Measurements from ENCODE around the gene GALNT9. TPM values are rescaled to one million over a fixed set of nuclear protein-coding genes. Genes with fewer than 3 reads are reported as not detected.
A peak's percentile ranks its signal among the peaks of the same experiment; 100 is the strongest.

The GALNT9 gene
- total RNA-seq, 1 experiment from 2014 or later = 2.6 TPM

DNA sequence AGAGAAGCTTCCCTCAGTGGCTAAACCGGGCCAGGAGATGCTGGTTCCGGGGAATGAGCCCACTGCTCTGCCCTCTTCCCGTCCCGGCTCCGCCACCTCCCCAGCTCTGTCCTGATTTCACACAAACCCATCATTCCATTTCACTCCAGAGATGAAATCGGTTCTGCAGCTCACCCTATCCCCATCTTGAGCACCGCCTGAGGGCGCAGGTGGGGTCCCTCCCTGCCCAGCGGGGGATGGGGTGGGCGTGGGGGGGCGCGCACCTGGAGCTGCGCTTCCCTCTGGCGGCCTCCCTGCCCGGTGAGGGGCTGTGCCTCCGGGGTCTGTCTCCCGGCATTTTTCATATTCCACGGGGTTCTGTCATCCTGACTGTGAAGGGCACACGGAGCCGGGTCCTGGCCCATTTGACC, 140.5 kb downstream of the GALNT9 start:
- Histone ChIP-seq H3K27me3 (ENCODE audit: insufficient read depth, low read length) (0 out of 2 replicates have a peak, but pooled peaks cover under 1% of the 10 kb centered on the region), H2AFZ (ENCODE audit: low read depth, low read length, poor library complexity, severe bottlenecking) (no peak overlapping the region), H3K4me2 (ENCODE audit: low read length) (peak overlapping the region; percentile 95), H3K9me2 (ENCODE audit: insufficient read depth) (no peaks in the 10 kb centered on the region), H3K4me3 (replicated peaks in 1 of 2; ENCODE audit: low read depth in 1 of 2, low read length in 2 of 2) (peak overlapping the region; percentile 50 to 67), H3K9ac (ENCODE audit: low read length) (peak overlapping the region; percentile 64), H3K9me3 (ENCODE audit: control insufficient read depth in 1 of 2, insufficient read depth in 1 of 2, low read depth in 1 of 2, low read length in 2 of 2) (peaks cover 4 to 11% of the 10 kb centered on the region in 2 experiments; a peak in 2 of 4 replicates), H3K4me1 (ENCODE audit: control insufficient read depth in 1 of 2, insufficient read depth in 2 of 2, low read length in 2 of 2) (peaks cover 7 to 22% of the 10 kb centered on the region in 2 experiments), H3K79me2 (ENCODE audit: insufficient read depth, low read length) (no peaks in the 10 kb centered on the region), H3K27ac (ENCODE audit: low read depth, low read length) (peak overlapping the region; percentile 55; the same call in 1 of the 2 replicates), H3K36me3 (ENCODE audit: control insufficient read depth in 1 of 2, insufficient read depth in 2 of 2, low read length in 2 of 2) (no peaks in the 10 kb centered on the region), H4K20me1 (ENCODE audit: insufficient read depth) (no peaks in the 10 kb centered on the region)
- BruUV-seq (replicated peaks) = no TSS peak
- ChIA-PET CTCF (interaction anchor here (1.2 kb wide), 1 partner anchor 30 kb away, joined by 5 read pairs; no protein-coding TSS in a partner anchor), POLR2A (interaction anchor here (0.6 to 1.5 kb wide), 2 partner anchors 12 to 448 kb away, joined by 4 to 8 read pairs; no protein-coding TSS in a partner anchor), RAD21 (ENCODE audit: low non-redundant PET in 1 of 2, low total read pairs in 2 of 2, uncharacterized antibody in 2 of 2, unreplicated experiment in 2 of 2) (no interaction called here)
- ATAC-seq = peak; percentile 3; the same call in 1 of the 2 replicates
- TF ChIP-seq ZFX (IDR thresholded peaks at IDR 0.05) (no peak), POLR2AphosphoS5 (IDR thresholded peaks at IDR 0.05; ENCODE audit: low read depth, low read length) (no peak), ELF1 (IDR thresholded peaks at IDR 0.05; ENCODE audit: borderline replicate concordance, low read depth) (no peak), SRF (IDR thresholded peaks at IDR 0.05; ENCODE audit: low read depth) (no peak), TCF7L2 (IDR thresholded peaks at IDR 0.05; ENCODE audit: borderline replicate concordance, extremely low read depth, insufficient read depth, insufficient read length) (no peak), POLR2A (IDR thresholded peaks at IDR 0.05; ENCODE audit: borderline replicate concordance, extremely low read depth, insufficient read depth, insufficient read length) (no peak), SIN3A (IDR thresholded peaks at IDR 0.05; ENCODE audit: low read depth) (no peak), FOSL1 (IDR thresholded peaks at IDR 0.05; ENCODE audit: low read depth) (no peak), EGR1 (IDR thresholded peaks at IDR 0.05; ENCODE audit: low read depth) (no peak)
- TF ChIP-seq, protein P1, sequence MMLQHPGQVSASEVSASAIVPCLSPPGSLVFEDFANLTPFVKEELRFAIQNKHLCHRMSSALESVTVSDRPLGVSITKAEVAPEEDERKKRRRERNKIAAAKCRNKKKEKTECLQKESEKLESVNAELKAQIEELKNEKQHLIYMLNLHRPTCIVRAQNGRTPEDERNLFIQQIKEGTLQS (IDR thresholded peaks at IDR 0.05) = no peak
- no peak for DNase-seq (ENCODE audit: low read depth, low spot score)
- intact Hi-C loops (cut with micrococcal nuclease) = no loop called here

DNA sequence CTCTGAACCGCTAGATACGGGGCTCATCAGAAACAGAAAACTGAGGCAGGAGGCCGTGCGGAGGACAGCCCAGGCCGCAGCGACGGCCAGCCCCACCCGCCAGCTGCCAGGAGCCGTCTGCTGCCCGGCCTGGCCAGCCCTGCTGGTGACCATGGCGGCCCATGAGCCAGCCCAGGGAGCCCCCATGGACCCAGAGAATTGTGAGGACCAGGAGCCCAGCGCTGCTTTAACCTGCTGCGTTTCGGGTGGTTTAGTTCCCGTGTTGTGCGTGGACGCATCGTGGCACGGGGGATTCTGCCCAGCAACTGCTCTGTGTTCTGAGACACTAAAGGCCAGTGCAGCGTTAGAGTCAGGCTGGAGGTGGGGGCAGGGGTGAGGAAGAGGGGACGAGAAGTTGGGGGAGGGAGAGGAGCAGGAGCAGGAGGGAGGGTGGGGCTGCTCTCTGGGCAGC, 140.9 kb downstream of the GALNT9 start:
- Histone ChIP-seq H3K4me1 (ENCODE audit: control insufficient read depth in 1 of 2, insufficient read depth in 2 of 2, low read length in 2 of 2) (peaks cover 7 to 22% of the 10 kb centered on the region in 2 experiments), H3K79me2 (ENCODE audit: insufficient read depth, low read length) (no peaks in the 10 kb centered on the region), H3K4me3 (replicated peaks in 1 of 2; ENCODE audit: low read depth in 1 of 2, low read length in 2 of 2) (peak overlapping the region; percentile 50 to 67), H3K9me3 (ENCODE audit: control insufficient read depth in 1 of 2, insufficient read depth in 1 of 2, low read depth in 1 of 2, low read length in 2 of 2) (peaks cover 0 to 7% of the 10 kb centered on the region in 2 experiments; a peak in 2 of 4 replicates), H4K20me1 (ENCODE audit: insufficient read depth) (no peaks in the 10 kb centered on the region), H2AFZ (ENCODE audit: low read depth, low read length, poor library complexity, severe bottlenecking) (no peak overlapping the region), H3K36me3 (ENCODE audit: control insufficient read depth in 1 of 2, insufficient read depth in 2 of 2, low read length in 2 of 2) (no peaks in the 10 kb centered on the region), H3K27me3 (ENCODE audit: insufficient read depth, low read length) (0 out of 2 replicates have a peak, but pooled peaks cover 5% of the 10 kb centered on the region), H3K9me2 (ENCODE audit: insufficient read depth) (no peaks in the 10 kb centered on the region), H3K9ac (ENCODE audit: low read length) (no peak overlapping the region), H3K4me2 (ENCODE audit: low read length) (peak overlapping the region; percentile 95), H3K27ac (ENCODE audit: low read depth, low read length) (no peak overlapping the region)
- ChIA-PET POLR2A (interaction anchor here (1.5 kb wide), 1 partner anchor 12 kb away, joined by 8 read pairs; no protein-coding TSS in a partner anchor), CTCF (no interaction called here), RAD21 (ENCODE audit: low non-redundant PET in 1 of 2, low total read pairs in 2 of 2, uncharacterized antibody in 2 of 2, unreplicated experiment in 2 of 2) (no interaction called here)
- ATAC-seq = no peak
- TF ChIP-seq EZH2 (IDR thresholded peaks at IDR 0.05) (no peak), POLR2A (IDR thresholded peaks at IDR 0.05; ENCODE audit: borderline replicate concordance, extremely low read depth, insufficient read depth, insufficient read length) (no peak), JUND (IDR thresholded peaks at IDR 0.05) (no peak), MAX (IDR thresholded peaks at IDR 0.05) (no peak), SRF (IDR thresholded peaks at IDR 0.05; ENCODE audit: low read depth) (no peak), REST (IDR thresholded peaks at IDR 0.05; ENCODE audit: low read depth) (no peak), TCF7L2 (IDR thresholded peaks at IDR 0.05; ENCODE audit: borderline replicate concordance, extremely low read depth, insufficient read depth, insufficient read length) (no peak), ZNF274 (IDR thresholded peaks at IDR 0.05; ENCODE audit: low read depth, low read length) (no peak)
- TF ChIP-seq, protein P1 (IDR thresholded peaks at IDR 0.05) = no peak
- no TSS peak for BruUV-seq (replicated peaks)
- no peak for DNase-seq (ENCODE audit: low read depth, low spot score)
- intact Hi-C loops (cut with micrococcal nuclease) = no loop called here

All from HCT116 (cell line).